Ureter (tissue), 1 donor: ENCODE measurements around the gene RRP1. TPM values are rescaled to one million over a fixed set of nuclear protein-coding genes. Genes with fewer than 3 reads are reported as not detected.
"Not testable (repeated sequence)": the region's sequence is repeated elsewhere in the genome, so short reads cannot be mapped to it uniquely, and the experiment has no call there.

Experiments
- DNase-seq: peaks from one replicate; pipeline ENCODE4 v3.0.0-alpha.2; 2020; ENCODE audit warnings: low spot score
- total RNA-seq: library from RNA; stranded (reverse); gene quantifications from one replicate; pipeline ENCODE4 v1.2.4, GENCODE V29; 2023
- donor health status: DM: yes; HTN: yes; CAD: no.

The RRP1 gene
- total RNA-seq, 1 donor from 2014 or later = 32.0 TPM

- DNase-seq = no peak
Observed at GRCh38 chr21:43816611-43817071, 27.3 kb downstream of the RRP1 start.

GRCh38 chr21:43817157-43818086 is 28.0 kb downstream of the RRP1 start:
- DNase-seq = no peak

- no peak for DNase-seq
Observed at GRCh38 chr21:43818685-43819084, 29.3 kb downstream of the RRP1 start.

GRCh38 chr21:43819511-43820405 is 30.4 kb downstream of the RRP1 start:
- no peak for DNase-seq

- DNase-seq = no peak
Observed at GRCh38 chr21:43820466-43820865, 31.1 kb downstream of the RRP1 start.

- not testable (repeated sequence) for DNase-seq
Observed at GRCh38 chr21:43822166-43822565, 32.8 kb downstream of the RRP1 start.

GRCh38 chr21:43822741-43823140 is 33.4 kb downstream of the RRP1 start:
- DNase-seq = not testable (repeated sequence)

GRCh38 chr21:43824333-43825241 is 35.2 kb downstream of the RRP1 start:
- DNase-seq = no peak

- no peak for DNase-seq
Observed at GRCh38 chr21:43825242-43825935, 36.0 kb downstream of the RRP1 start.

GRCh38 chr21:43825936-43826622 is 36.7 kb downstream of the RRP1 start:
- DNase-seq = no peak

- DNase-seq = no peak
Observed at GRCh38 chr21:43826623-43826974, 37.2 kb downstream of the RRP1 start.

- no peak for DNase-seq
Observed at GRCh38 chr21:43827015-43827611, 37.7 kb downstream of the RRP1 start.

- DNase-seq = no peak
Observed at GRCh38 chr21:43829161-43829560, 39.8 kb downstream of the RRP1 start.

- no peak for DNase-seq
Observed at GRCh38 chr21:43829575-43830119, 40.3 kb downstream of the RRP1 start.

GRCh38 chr21:43832158-43832550 is 42.8 kb downstream of the RRP1 start:
- no peak for DNase-seq

GRCh38 chr21:43832648-43833047 is 43.3 kb downstream of the RRP1 start:
- DNase-seq = no peak

- no peak for DNase-seq
Observed at GRCh38 chr21:43834146-43834905, 44.9 kb downstream of the RRP1 start.

- no peak for DNase-seq
Observed at GRCh38 chr21:43835050-43835449, 45.7 kb downstream of the RRP1 start.

- no peak for DNase-seq
Observed at GRCh38 chr21:43835861-43836260, 46.5 kb downstream of the RRP1 start.
